NCI-H345 treated with DMSO at 0.1 percent for 48 hours (cell line): ENCODE measurements around the gene TMOD1.
A peak's percentile ranks its signal among the peaks of the same experiment; 100 is the strongest.
"Not testable (repeated sequence)": the region's sequence is repeated elsewhere in the genome, so short reads cannot be mapped to it uniquely, and the experiment has no call there.

Experiments
- DNase-seq: peaks from one replicate; lab custom pipeline; 2025; ENCODE audit not compliant: unreplicated experiment; lab: John Stamatoyannopoulos, UW

Gene TMOD1

GRCh38 chr9:97501177-97501971, at the start of gene TMOD1:
Gene TMOD1, plus strand, starts transcription at chr9:97501666. Its CDS starts 22,523 bp downstream, at chr9:97524189.
- peak; percentile 46 for DNase-seq

GRCh38 chr9:97453573-97453972, 47.9 kb upstream of the TMOD1 start:
- DNase-seq, result not testable (repeated sequence)

DNA sequence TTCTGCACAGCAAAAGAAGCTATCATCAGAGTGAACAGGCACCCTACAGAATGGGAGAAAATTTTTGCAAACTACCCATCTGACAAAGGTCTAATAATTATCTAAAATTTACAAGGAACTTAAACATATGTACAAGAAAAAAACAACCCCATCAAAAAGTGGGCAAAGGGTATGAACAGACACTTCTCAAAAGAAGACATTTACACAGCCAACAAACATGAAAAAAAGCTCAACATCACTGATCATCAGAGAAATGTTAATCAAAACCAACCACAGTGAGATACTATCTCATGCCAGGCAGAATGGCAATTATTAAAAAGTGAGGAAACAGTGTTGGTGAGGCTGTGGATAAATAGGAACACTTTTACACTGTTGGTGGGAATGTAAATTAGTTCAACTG, 44.6 kb upstream of the TMOD1 start:
- not testable (repeated sequence) for DNase-seq

GRCh38 chr9:97459326-97459725, 42.1 kb upstream of the TMOD1 start:
- no peak for DNase-seq

DNA sequence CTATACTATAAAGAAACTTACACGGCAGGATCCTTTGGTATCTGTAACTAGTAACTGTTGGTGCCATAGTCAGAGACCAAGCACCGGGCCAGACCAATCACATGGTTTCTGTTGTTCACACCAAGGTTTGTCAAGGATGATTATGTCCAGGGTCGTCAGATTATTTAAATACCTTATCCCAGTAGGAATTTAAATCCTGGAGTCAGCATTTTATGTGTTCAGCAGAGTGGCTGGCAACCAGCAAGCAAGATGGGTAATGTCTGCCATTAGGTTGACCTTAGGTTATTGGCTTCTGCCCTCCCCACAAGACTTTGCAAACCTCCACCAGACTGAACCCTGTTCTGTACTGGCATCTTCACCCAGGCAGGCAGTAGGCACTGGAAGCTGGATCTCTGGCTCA, 39.3 kb upstream of the TMOD1 start:
- no peak for DNase-seq

DNA sequence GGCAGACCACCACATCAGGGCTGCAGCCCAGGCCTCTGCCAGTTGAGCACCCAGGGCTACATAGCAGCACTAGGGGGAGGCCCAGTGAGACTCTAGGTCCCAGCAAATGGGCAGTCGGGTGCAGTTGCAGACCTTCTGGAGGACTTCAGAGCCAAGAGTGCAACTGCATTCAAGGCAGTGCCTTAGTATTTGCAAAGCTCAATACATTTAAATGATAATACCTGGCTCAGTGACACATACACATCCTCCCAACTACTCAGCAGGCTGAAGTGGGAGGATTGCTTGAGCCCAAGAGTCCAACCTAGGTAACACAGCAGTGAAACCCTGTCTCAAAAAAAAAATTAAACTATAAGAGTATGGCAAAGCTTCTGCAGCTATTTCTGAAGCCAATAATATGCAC, 38.6 kb upstream of the TMOD1 start:
- DNase-seq, result no peak

DNA sequence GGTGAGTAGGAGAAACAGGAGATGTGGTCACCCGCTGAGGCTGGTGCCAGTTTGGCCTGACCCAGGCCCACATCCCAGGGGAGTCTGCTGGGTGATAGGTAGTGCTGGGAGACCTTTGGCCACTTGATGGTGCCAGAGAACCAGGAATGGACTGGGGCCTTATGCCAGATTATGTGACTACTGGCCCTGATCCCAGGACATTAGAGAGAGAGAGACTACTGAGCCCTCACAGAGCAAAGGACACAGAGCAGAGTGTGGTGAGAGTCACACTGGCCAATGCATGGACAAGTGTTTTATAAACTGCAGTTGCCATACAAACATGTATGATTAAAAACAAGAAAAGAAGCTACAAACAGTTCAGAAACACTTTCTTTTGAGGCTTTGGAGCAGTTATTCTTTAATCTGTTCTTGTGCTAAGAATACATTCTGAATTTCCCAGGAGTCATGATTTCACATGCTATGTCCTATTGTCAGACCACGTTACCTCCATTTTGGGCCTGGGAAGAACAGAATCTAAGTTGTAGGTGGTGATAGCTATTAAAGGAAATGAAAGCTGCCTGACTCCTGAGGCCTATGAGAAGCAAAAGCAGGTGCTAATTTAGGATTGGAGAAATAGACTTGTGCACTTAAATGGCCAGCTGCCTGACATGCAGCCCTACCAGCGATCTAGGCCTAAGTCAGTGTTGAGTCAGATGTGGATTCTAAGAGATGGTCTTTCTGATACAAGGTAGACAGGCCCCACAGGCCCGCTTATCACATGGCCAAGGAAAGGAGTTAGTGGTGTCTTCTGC, 32.6 kb upstream of the TMOD1 start:
- peak; percentile 15 for DNase-seq

DNA sequence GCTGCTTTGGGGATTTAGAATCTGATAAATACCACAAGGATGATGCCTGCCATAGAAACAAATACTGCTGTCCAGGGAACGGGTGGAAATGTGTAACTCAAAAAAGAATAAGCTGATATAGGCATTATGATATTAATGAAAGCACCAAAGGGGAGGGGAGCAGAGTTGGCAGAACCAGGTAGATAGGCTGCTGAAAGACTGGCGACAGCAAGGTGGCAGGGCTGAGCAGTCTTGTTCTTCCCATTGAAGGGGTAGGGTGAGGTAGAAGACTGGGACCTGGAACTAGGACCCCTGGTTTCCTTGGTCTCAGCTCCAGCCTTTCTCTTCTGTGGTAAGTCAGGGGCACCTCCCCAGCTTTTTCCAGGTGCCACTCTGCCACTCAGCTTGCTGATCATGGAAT, 31.4 kb upstream of the TMOD1 start:
- no peak for DNase-seq

DNA sequence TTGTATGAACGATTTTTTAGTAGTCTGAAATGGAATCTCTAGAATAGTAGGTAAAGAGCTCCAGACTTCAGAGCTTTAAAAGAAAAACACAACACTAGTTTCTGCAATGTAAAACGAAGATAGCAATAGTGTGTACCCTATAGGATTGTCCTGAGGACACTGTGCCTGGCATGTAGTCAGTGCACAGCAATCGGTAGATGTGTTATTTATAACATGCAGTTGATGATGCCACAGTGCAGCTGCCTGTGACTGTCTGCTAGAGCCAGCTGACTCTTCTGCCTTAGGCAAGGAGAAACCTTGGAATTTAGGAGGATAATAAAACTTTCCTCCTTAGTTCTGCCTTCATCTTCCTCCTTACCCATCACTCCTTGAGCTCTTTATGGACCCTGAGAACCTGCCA, 27.7 kb upstream of the TMOD1 start:
- no peak for DNase-seq

DNA sequence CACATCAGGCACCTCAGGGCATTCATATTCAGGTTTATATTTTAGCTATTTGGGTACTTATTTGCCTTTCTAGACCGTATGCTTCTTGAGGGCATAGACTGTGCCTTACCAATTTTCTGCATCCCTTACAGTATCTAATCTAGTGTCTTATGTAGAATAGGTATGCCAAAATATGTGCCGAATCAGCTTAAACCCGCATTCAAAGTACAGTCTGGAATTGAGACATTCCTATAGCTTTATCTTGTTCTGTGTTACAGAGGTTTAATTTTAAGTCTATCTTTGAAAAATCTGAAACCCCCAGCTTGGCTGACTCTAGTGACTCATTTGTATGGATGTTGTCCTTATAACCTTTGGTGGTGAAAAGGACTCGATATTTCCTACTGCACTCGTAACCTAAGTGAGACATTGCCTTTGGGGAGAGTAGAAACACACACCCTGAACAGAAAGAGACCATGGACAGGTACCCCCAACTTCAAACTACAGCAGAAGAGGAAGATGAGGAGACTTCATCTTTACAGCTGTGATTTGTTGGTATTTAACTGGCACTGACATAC, 27.0 kb upstream of the TMOD1 start:
- DNase-seq, result no peak

DNA sequence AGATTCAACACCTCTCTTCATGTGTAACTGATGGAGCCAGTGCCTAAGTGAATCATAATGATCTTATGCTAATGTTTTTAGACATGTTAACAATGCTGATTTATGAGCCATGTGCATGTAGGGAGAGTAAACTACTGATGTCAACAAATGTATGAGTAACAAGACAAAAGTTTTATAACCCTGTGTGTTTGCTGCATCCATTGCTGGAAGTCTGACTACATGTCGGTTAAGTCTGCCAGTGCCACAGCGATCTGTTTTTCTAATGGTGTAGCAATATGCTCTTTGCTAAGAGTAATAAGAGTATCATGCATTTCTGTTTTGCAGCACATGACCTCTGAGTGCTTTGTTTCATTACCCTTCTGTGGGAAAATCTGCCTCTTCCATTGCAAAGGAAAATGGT, 26.4 kb upstream of the TMOD1 start:
- DNase-seq, result no peak

DNA sequence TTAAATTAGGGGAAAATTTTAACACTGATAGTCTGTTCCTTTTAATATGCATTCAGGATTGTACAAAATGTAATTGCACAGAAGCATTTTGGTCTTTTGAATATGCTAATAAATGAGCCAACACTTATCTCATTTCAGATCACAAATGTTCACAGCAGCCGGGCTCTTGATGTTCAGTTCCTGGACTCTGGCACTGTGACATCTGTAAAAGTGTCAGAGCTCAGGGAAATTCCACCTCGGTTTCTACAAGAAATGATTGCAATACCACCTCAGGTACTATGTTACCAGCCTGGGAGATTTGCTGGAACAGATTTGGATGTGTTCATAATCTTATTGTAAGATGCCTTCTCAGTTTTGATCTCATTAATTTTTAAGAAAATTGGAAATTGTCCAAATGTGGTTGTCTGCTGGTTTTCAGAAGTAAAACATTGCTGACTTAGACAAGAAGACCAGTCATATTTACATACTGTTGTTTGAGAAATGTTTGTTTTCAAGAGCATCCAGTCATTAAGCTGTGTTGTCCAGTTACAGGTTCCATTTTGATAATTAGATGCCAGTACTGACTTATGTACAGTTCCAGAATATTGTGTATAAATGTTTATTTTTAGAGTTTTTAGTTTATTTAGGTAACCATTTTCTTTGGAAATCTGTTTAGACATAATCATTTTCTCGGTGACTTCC, 23.0 kb upstream of the TMOD1 start:
- DNase-seq, result no peak

DNA sequence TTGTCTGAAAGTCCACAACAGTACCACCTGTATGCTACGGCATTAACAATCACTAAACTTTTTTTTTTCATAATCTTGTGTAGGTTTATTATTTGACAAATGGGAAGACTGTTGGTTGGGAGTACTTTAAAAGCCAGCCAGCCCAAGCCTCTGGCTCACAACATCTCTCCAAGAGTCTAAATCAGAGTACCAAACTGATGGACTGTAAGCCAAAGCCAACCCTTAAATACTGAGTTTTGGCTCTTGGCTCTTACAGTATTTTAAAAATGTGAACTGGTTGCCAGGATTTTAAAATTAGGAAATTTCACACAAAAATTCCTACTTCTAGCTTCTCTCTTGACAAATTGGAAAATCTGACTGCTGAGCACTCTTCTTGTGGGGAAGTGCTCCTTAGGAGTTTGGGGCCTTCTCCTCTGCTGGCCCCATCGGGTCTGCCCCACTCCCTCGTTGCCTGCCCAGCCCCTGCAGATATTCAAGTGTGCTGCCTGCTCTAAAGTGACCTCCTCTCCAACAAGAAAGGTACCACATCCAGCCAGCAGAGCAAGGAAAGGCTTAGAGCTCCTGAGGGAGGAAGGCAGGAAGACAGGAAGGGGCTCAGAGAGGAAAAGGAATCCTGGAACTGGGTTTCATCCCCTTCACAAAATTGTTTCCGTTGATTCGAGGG, 21.8 kb upstream of the TMOD1 start:
- DNase-seq, result no peak

- no peak for DNase-seq
Observed at GRCh38 chr9:97480174-97480573, 21.3 kb upstream of the TMOD1 start.

- no peak for DNase-seq
Observed at GRCh38 chr9:97480749-97481148, 20.7 kb upstream of the TMOD1 start.

DNA sequence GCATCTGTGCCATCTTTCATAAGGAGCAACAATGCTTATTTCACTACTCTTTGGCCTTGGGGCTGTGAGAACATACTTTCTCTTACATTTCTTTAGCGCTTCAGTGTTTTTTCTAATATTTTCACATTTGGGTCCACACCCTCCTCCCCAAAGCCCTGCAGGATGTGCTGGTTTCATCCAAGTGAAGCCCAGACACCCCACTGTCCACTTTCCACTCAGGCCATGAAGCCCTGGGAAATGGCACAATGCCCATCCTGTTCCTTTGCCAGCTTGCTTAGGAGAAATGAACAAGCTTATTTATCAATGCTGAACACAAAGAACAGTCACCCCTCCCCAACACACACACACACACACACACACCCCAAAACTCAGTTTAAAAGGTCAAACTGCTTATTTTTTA, 17.3 kb upstream of the TMOD1 start:
- DNase-seq, result no peak

DNA sequence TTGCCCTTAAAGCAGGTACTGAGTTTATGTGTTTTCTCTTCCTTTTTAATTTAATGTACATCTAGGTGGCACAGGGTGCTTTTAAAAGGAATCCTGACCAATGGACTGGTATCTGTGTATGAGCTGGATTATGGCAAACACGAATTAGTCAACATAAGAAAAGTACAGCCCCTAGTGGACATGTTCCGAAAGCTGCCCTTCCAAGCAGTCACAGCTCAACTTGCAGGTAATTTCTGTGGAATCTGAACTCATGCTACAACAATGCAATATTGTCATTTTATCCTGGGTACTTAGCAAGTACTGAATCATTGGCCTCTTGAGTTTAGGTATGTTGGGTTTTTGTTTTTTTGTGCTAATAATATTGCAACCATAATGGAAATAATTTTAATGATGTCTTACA, 14.4 kb upstream of the TMOD1 start:
- no peak for DNase-seq

- no peak for DNase-seq
Observed at GRCh38 chr9:97487861-97488260, 13.6 kb upstream of the TMOD1 start.

- DNase-seq, result no peak
Observed at GRCh38 chr9:97491216-97491999, 10.1 kb upstream of the TMOD1 start.
